Superior temporal gyrus (tissue), 1 donor: ENCODE results near the gene KRT39.

ENCODE experiments used
- DNase-seq: peaks from one replicate; pipeline ENCODE4 v3.0.0-alpha.2; 2016; ENCODE audit errors: extremely low spot score

Gene KRT39

DNA sequence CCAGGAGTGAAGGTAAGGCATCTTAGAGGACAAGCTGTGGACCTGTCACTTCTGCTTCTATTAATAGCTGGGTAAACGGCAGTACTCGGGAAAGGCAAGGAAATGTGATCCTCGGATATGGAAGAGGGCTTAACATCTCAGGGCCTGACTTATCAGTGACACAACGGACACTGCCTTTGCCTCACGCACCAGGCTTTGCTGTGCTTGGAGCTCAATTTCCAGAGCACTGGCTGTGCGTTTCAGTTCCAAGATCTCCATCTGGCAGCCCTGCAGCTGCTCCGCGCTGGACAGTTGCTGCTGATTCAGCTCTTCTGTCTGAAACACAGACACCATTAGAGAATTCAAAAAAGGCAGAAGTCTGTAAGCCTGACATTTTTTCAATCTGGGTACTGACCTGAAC is 13.8 kb upstream of the KRT39 start:
- peak; percentile 68 for DNase-seq

DNA sequence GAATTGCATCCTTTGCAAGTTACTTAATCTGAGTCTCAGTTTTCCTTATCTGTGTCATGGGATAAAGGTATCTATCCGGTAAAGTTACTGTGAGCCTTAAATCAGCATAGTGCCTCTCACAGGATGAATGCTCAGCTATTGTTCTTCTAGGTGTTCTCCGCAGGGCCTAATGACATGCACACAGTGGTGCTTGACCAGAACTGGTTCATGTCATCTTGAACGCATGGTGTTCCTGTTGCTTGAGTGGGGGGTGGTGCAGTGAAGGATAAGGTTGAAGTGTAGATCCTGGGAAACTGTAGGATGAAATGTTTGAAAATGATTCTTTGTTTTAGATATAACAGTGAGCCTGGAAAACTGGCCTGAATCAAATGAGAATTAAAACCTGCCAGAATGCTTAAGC is 13.4 kb upstream of the KRT39 start:
- no peak for DNase-seq

DNA sequence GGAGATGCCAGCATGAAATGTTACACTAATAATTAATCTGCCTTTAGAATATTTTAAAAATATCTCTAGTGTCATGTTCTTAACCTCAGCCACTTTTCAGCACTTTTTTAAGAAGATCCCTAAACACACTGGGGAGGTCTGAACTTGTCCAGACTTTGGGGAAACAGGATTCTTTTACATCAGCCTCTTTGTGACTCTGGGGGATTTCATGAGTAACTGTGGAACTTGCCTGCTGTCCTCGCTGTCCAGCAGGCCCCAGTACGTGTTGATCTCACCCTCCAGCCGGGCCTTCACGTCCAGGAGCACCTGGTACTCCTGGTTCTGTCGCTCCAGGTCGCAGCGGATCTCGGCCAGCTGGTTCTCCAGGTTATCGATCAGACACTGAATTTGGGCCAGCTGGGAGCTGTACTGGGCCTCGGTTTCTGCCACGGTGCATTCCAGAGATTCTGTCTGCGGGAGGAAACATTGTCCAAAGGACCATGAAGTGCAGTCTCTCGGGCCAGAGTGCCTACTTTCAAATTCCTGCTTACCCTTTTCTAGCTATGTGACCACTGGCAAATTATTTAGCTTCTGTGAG is 11.9 kb upstream of the KRT39 start:
- no peak for DNase-seq

DNA sequence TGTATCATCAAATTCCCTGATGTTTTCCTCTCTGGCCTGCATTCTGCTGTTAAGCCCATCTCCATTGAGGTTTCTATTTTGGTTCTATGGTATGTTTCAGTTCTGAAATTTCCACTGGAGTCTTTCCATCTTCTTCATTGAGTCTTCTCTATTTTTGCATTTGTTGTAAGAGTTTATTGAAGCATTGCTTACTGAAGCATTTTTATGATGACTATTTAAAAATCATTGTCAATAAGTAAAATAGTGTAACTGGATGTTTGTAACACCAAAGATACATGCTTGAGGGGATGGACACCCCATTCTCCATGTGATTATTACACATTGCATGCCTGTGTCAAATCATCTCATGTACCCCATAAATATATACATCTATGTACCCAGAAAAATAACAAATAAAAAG is 8.8 kb upstream of the KRT39 start:
- no peak for DNase-seq

DNA sequence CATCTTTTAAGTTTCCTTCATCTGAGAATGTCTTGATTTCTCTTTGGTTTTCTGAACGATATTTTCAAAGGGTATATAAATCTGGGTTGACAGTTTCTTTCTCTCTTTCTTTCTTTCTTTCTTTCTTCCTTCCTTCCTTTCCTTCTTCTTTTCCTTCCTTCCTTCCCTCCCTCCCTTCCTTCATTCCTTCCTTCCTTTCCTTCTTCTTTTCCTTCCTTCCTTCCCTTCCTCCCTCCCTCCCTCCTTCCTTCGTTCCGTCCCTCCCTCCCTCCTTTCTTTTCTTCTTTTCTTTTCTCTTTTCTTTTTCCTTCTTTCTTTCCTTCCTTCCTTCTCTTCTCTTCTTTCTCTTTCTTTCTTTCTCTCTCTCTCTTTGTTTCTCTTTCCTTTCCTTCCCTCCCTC is 7.6 kb upstream of the KRT39 start:
- DNase-seq = no peak

DNA sequence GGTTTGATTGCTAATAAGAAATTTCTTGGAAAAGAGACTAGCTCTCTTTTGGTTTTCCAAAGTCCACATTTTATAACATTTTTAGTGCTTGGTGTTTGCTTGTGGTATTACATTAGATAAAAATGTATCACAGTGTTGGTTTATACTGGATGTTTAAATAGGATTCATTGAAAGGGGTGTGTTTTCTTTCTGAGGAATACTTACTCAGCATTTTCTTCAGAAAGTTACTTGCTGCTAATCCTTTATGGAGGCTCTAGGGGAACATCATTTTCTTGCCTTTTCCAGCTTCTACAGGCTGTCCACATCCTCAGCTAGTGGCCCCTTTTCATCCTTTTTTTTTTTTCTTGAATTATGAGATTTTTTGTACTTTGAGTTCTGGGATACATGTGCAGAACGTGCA is 834 bp upstream of the KRT39 start:
- DNase-seq = no peak

DNA sequence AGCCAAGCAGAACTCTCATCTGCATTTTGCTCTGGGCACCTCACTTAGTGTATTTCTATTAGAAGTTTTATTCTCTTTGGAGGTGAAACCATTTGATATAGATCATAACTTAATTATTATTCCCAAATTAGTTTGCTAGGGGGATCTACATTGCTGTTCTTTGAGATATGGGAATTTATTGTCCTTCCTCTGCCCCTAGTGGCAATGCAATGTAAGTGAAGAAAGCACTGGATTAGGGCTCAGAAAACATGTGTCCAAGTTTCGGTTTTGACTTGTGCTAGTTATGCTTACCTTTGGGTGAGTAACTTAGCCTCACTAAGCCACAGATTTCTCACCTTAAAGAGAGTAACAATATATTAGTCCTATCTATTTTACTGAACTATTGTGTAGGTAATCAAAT is 2.9 kb downstream of the KRT39 start:
- DNase-seq = no peak

DNA sequence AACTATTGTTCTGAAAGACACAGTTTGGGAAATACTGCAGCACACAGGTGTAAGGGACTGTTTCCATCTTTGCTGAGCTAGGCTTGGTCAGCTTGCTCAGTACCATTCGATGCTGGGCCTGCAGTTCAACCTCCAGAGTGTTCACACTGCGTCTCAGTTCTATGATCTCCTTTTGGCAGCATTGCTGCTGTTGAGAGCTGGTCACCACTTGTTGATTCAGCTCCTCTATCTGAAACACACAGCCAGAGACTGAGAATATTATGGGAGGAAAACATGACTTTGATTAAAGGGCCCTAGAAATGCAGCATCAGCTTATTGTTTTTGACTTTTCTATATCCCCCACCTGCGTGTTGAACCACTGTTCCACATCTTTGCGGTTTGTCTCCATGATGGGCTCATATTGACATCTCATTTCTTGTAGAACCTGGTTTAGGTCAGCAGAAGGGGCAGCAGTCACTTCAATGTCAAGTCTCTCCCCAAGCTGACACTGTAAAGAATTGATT is 4.6 kb downstream of the KRT39 start:
- DNase-seq = no peak

DNA sequence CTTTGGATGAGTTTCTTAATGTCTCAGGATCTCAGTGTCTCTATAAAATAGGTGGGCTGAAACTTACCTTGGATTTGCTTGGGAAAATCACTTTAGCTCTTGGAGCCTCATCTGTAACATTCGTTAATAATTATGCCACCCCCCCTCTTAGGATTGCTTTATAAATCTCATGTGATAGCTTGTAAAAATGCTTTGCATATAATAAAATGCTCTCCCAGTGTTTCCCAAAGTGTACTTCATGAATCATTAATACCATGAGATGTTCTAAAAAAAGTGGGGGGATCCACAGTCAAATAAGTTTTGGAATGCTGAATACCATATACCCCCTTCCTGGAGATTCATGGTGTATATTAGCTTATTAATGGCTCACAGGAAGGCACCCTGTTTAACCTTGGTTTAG is 5.2 kb downstream of the KRT39 start:
- no peak for DNase-seq

DNA sequence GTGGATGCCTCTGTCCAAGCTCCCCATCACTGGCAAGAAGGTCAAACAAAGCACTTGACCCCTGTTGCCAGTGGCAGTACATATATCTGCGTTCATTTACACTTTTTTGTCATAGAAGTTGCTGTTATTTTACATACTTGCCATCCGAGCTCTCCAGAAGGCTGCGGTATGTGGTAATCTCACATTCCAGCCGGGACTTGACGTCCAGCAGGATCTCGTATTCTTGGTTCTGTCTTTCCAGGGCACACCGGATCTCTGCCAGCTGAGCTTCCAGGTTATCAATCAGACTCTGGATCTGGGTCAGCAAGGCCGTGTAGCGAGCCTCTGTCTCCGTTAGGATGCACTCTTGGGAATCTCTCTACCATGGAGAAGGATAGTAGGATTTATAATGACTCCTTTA is 6.6 kb downstream of the KRT39 start:
- no peak for DNase-seq

DNA sequence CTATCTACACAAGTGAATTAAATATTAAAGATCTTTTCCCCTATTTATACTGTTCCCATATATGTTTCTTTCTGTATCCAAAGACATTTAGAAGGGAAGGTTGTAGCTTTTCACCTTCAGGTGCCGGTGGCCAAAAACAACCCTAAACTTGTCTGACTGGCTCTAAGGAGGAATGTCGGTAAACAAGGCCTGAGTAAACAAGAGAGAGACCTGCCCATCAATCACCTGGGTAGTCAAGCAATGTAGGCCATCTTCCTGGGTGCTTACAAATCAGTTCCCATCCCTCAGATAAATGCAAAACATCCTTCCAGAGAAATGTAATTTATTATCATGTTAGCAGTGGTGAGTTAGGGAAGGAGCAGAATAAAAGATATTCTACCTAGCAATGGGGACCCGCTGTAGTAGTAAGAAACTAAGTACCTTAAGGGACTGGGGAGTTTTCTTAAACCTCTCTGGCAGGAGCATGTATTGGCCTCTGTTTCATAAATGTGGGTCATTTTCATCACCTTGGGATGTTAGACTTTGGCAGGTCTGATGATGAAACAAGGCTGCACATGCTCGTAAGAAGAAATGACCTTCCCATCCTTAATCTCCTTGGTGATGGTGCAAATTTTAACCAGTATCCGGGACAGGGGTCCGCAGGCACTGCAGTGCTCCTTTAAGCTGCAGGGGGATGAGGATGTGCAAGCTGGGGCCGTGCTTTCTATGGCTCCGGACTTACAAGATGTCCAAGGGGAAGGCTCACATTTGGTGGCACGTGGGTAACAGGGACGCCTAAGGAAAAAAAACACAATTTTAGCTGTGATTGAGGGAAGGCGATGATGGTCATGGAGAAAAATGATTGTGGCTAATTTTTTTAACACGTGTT is 8.4 kb downstream of the KRT39 start:
- no peak for DNase-seq

DNA sequence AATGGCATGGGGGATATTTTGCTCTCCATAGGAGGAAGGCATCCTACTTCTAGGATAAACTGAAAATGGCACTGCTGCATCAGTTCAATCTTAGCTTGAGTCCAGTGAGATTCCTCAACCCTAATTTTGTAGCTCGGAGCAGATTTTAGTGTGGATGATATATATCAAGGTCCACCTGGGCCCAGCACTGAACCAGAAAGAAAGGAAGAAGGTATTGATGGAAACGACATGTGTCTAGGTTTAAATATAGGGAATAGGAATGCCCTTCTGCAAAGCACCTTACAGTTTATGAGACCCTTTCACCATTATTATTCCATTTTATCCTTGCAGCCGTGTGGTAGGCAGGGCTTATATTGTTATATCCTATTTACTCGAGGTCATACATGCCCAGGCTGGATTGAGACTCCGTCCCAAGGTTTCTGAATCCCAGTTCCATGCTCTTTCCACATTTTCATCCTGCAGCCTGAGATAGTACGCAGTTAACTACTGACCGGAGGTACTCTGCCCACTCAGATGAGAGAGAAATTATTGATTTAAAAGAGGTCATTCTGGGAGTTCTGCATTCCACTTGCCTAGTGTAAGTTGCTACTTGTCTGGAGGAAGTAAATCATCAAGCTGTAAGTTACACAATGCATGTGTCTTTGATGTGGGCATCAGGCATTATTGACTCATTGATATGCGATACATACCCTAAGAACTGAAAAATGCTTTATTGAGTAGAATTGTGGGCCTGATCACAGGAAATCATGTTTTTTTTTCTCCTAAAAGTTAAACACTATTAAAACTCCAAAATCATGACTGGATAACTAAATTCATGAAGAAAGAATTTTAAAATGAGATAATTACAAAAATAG is 10.1 kb downstream of the KRT39 start:
- no peak for DNase-seq

DNA sequence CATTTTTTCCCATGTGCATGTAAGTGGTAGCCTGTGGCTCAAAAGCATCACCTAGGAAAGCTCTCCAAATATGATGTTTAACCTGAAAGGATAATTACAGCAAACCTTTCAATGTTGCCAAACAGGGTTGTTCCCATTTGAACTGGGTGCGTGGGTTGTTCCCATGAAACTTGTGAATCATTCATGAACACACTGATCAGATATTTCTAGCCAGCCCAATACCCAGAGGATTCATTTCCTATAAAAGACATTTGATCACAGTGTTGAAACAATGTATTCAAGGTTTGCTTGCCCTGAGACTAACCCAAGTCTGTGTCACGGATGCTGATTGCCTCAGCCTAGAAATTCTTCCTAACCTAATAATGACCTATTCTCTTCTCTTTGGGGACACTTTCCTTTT is 12.9 kb downstream of the KRT39 start:
- DNase-seq = no peak

DNA sequence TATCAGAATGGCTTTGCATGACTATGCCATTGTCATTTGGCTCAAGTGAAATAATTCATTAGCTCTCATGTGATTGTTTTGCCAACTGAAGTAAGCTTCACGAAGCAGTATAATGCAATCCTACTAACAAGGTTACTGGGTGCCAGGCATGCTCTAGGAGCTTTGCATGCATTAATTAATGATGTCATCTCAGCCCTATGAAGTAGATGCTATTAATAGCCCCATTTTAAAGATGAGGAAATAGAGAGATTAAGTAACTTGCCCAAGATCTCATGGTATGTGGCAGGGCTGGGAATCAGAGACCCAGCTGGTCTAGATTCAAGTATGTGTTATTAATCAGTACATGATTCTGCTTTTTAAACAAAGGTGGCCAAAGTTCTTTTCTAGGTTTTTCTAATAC is 14.1 kb downstream of the KRT39 start:
- DNase-seq = no peak

DNA sequence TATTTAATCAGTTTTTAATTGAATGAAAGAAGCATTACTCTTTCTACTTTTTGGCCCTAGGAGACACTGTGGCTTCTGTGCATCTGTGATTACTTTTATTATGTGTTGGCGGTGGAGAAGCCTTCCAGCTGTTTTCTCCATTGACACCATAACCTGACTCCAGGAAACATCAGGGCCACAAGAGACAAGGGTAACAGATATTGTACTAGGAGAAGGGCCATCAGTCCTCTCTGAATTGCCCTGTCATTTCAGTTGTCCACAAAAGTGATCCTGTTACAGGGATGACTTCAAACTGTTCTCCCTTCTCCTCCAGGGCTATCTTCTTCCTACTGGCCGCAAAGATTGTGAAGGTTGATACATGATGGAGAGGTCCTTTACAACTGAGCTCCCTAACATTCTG is 14.6 kb downstream of the KRT39 start:
- DNase-seq = no peak

DNA sequence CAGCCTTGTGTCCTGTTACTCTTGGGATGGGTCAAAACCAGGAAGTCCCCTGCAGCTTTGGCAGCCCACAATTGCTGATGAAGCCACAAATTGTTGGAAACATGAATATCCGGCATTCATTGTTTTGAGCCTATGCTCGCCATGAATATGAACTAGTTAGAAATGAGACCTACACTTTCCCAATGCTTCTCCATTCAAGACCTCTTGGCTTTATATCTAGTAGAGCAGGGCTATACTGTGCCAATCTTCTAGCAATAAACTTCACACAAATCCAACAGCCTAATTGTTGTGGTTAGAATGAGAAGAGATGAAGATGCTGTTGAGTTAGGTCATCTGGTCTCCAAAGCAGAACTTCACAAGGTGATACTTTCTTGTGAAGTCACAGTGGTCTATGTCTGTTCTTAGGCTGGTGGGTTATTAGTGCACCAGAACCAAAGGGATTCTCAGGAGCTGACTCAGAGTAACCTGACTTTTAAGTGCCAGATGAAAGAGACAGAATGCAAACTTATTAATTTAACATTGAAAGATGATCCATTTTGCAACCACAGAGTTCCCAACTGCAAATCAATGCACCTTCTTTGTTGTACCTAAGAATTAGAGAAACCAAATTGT is 15.6 kb downstream of the KRT39 start:
- no peak for DNase-seq

DNA sequence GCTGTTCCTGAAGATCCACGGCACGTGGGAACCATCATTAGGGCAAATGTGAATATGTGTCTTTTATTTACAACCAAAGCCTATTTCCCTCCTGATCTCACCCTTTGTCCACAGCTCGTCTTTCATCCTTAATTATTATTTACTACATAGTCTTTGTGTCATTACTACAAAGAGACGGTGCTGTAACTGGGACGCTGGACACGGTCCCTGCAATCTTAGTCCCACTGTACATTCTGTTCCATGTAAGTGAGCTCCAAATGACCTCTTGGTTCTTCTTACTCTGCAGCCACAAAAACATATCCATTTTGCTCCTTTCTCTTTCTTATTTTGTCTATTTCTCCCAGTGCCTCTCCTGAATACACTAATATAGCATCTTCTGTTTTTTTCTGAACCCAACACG is 16.6 kb downstream of the KRT39 start:
- DNase-seq = no peak

DNA sequence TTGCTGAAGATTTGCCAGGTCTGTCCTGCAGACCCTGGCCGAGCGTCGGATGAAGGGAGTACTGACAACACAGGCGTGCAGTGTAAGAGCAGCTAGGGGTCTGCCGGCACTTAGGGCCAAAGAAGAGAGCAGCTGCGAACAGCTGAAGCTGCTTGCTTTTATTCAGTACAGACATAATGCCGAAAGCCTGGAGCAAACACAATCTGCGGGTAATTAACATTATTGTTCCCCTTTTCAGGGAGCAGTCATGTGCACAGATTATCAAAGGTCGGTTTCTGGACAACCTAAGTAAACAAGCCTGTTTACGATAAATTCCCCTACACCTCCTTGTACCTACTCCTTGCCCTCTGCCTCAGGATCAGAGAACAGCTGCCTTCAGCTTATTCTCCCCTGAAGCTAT is 17.3 kb downstream of the KRT39 start:
- DNase-seq = no peak

DNA sequence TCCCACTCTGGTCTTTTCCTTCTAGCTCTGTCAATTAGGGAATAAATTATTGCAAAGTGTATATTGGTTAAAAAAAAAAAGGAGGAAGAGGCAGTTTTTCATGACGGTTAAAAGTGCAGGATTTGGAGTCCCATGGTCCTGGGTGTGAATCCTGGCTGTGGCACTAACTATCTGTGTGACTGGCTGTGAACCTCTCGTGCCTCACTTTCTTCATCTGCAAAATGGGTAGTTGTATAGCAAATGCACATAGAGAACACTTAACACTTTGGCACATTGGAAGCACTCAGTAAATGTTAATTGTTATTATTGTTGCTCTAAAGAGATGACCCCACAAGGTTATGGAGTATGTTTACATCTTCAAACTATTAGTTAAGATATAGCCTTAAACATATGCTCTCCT is 18.8 kb downstream of the KRT39 start:
- DNase-seq = no peak

DNA sequence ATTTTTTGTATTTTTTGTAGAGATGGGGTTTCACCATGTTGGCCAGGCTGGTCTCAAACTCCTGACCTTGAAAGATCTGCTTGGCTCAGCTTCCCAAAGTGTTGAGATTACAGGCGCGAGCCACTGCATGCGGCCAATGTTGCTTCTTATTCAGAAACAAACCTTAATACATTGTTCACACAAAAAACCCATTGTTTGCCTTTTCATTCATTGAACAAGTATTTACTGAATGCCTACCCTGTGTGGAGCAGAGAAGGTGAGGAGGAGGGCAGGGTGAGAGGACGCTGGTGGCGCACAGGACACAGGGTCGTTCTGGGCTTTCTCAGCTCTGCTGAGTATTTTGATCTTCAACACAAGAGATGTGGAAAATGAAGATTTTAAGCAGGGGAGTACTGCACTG is 21.3 kb downstream of the KRT39 start:
- no peak for DNase-seq

DNA sequence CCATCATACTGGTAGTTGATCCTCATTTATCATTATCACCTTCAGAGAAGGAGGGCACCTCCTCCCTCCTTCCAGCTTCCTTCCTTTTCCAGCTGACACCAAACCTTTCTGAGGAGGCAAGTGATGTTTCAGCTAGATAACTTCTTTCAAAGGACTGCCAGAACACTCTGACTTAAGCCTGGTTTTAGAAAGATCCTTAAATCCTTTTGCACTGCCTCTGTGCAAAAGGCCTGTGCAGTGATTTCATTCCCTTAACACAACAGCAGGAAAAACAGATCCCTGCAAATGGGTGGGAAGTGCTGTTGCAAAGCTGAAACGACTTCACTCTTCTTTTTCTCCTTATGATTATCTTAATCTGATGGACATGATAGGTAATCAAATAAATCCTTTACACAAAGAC is 22.2 kb downstream of the KRT39 start:
- no peak for DNase-seq

DNA sequence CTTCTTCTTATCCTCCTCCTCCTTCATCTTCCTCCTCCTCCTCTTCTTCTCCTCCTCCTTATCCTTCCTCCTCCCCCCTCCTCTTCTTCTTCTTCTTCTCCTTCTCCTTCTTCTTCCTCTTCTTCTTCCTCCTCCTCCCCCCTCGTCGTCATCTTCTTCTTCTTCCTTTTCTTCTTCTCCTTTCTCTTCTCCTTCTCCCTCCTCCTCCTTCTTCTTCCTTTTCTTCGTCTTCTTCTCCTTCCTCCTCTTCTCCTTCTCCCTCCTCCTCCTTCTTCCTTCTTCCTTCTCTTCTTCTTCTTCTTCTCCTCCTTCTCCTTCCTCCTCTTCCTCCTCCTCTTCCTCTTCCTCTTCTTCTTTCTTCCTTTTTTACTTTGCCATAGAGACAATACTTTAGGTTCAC is 24.2 kb downstream of the KRT39 start:
- DNase-seq = no peak
